CD4-positive, alpha-beta T cell treated with Interleukin-4 for 4 hours (primary cell): ENCODE measurements around the gene PARK7.

ENCODE experiments used
- DNase-seq: peaks from one replicate; pipeline ENCODE4 v3.0.0-alpha.2; 2020

Gene PARK7

GRCh38 chr1:8025061-8025670, 63.7 kb downstream of the PARK7 start:
- DNase-seq = no peak

- DNase-seq = no peak
These were observed 64.2 kb downstream of the PARK7 start for GRCh38 chr1:8025671-8026144.

GRCh38 chr1:8026153-8026975, 64.9 kb downstream of the PARK7 start, which contains the start of gene ERRFI1:
Gene ERRFI1, minus strand, starts transcription at chr1:8026309. Its CDS starts 10,690 bp downstream, at chr1:8015619.
- peak; percentile 89 for DNase-seq

GRCh38 chr1:8026976-8027747, 65.7 kb downstream of the PARK7 start:
- DNase-seq = no peak

- no peak for DNase-seq
These were observed 66.4 kb downstream of the PARK7 start for GRCh38 chr1:8027748-8028570.

- no peak for DNase-seq
These were observed 67.0 kb downstream of the PARK7 start for GRCh38 chr1:8028571-8028910.

GRCh38 chr1:8031176-8031785, 69.8 kb downstream of the PARK7 start:
- DNase-seq = peak; percentile 56

- DNase-seq = no peak
These were observed 70.9 kb downstream of the PARK7 start for GRCh38 chr1:8032366-8032910.

GRCh38 chr1:8033322-8033721, 71.8 kb downstream of the PARK7 start:
- no peak for DNase-seq
